T-helper 17 cell (primary cell): Measurements from ENCODE around the gene EDN3. TPM values are rescaled to one million over a fixed set of nuclear protein-coding genes. Genes with fewer than 3 reads are reported as not detected.
A peak's percentile ranks its signal among the peaks of the same experiment; 100 is the strongest.
"Not testable (repeated sequence)": the region's sequence is repeated elsewhere in the genome, so short reads cannot be mapped to it uniquely, and the experiment has no call there.

ENCODE experiments used
- ATAC-seq: fragments of 150-1000 bp; cut with Tn5 transposase; 2 replicates; pipeline ENCODE4 v1.10.0; 2021; ENCODE audit warnings: mild to moderate bottlenecking, moderate library complexity
- DNase-seq, 3 donors: peaks; one replicate each; pipeline versions ENCODE4 v3.0.0 to v3.0.0-alpha.2; 2020 to 2021
- H3K9me3 ChIP-seq: one replicate; pipeline ENCODE4 v1.7.0; 2013; ENCODE audit warnings: low read length, mild to moderate bottlenecking; ENCODE audit not compliant: control insufficient read depth, poor library complexity, severe bottlenecking
- H3K27ac Mint-ChIP-seq: one replicate; pipeline ENCODE4 v1.8.0; 2022; ENCODE audit warnings: mild to moderate bottlenecking, moderate library complexity, mixed read lengths
- H3K27me3 Mint-ChIP-seq: one replicate; pipeline ENCODE4 v1.8.0; 2022; ENCODE audit warnings: mixed read lengths
- H3K36me3 Mint-ChIP-seq: one replicate; pipeline ENCODE4 v1.8.0; 2022; ENCODE audit warnings: low read depth, mixed read lengths
- H3K4me1 Mint-ChIP-seq: one replicate; pipeline ENCODE4 v1.8.0; 2022; ENCODE audit warnings: mild to moderate bottlenecking, mixed read lengths
- H3K4me3 Mint-ChIP-seq: one replicate; pipeline ENCODE4 v1.8.0; 2022; ENCODE audit warnings: mild to moderate bottlenecking, moderate library complexity, mixed read lengths
- total RNA-seq, 4 donors: library from RNA in 2 of 4; stranded (reverse) in 2 of 4; gene quantifications; one replicate each; pipeline ENCODE4 v1.2.3 and lab custom pipeline; 2022 to 2026

EDN3 gene
- total RNA-seq, 2 donors from 2014 or later = 0.92 to 1.0 TPM

- Mint-ChIP-seq H3K27me3 (peaks cover 22% of the 10 kb centered on the region), H3K27ac (no peak overlapping the region), H3K4me3 (no peak overlapping the region), H3K4me1 (peaks cover 10% of the 10 kb centered on the region), H3K36me3 (no peaks in the 10 kb centered on the region)
- no peak for DNase-seq
- no peak for ATAC-seq
- no peaks in the 10 kb centered on the region for H3K9me3 ChIP-seq
Measured at GRCh38 chr20:59333260-59333845, 32.9 kb downstream of the EDN3 start.

GRCh38 chr20:59333951-59334350 is 33.5 kb downstream of the EDN3 start:
- no peak for ATAC-seq
- peaks cover 10% of the 10 kb centered on the region for H3K4me1 Mint-ChIP-seq
- H3K27ac Mint-ChIP-seq = no peak overlapping the region
- H3K27me3 Mint-ChIP-seq = peaks cover 22% of the 10 kb centered on the region
- no peaks in the 10 kb centered on the region for H3K36me3 Mint-ChIP-seq
- H3K9me3 ChIP-seq = no peaks in the 10 kb centered on the region
- DNase-seq = no peak
- H3K4me3 Mint-ChIP-seq = no peak overlapping the region

GRCh38 chr20:59334651-59335300 is 34.4 kb downstream of the EDN3 start:
- H3K27ac Mint-ChIP-seq = no peak overlapping the region
- peaks cover 22% of the 10 kb centered on the region for H3K27me3 Mint-ChIP-seq
- peaks cover 10% of the 10 kb centered on the region for H3K4me1 Mint-ChIP-seq
- no peaks in the 10 kb centered on the region for H3K36me3 Mint-ChIP-seq
- ATAC-seq = no peak
- no peak for DNase-seq
- H3K9me3 ChIP-seq = no peaks in the 10 kb centered on the region
- H3K4me3 Mint-ChIP-seq = no peak overlapping the region

- H3K4me3 Mint-ChIP-seq = no peak overlapping the region
- H3K27ac Mint-ChIP-seq = no peak overlapping the region
- no peak for ATAC-seq
- H3K36me3 Mint-ChIP-seq = no peaks in the 10 kb centered on the region
- DNase-seq = no peak
- peaks cover 10% of the 10 kb centered on the region for H3K4me1 Mint-ChIP-seq
- peaks cover 22% of the 10 kb centered on the region for H3K27me3 Mint-ChIP-seq
- H3K9me3 ChIP-seq = no peaks in the 10 kb centered on the region
Measured at GRCh38 chr20:59335377-59335776, 35.0 kb downstream of the EDN3 start.

GRCh38 chr20:59336540-59336939 is 36.1 kb downstream of the EDN3 start:
- no peaks in the 10 kb centered on the region for H3K36me3 Mint-ChIP-seq
- H3K27ac Mint-ChIP-seq = peak overlapping the region; percentile 16
- no peak for ATAC-seq

GRCh38 chr20:59338444-59338843 is 38.0 kb downstream of the EDN3 start:
- H3K4me3 Mint-ChIP-seq, ATAC-seq, H3K4me1 Mint-ChIP-seq, H3K36me3 Mint-ChIP-seq, H3K9me3 ChIP-seq, H3K27me3 Mint-ChIP-seq, DNase-seq, H3K27ac Mint-ChIP-seq: not testable (repeated sequence)

More at GRCh38 chr20:59336540-59336939, 36.1 kb downstream of the EDN3 start:
- Mint-ChIP-seq H3K4me1 (peaks cover 6% of the 10 kb centered on the region), H3K27me3 (peaks cover 14% of the 10 kb centered on the region), H3K4me3 (no peak overlapping the region)
- DNase-seq = no peak
- no peaks in the 10 kb centered on the region for H3K9me3 ChIP-seq

GRCh38 chr20:59340201-59340885 is 39.9 kb downstream of the EDN3 start:
- Mint-ChIP-seq H3K36me3 (no peaks in the 10 kb centered on the region), H3K4me3 (no peak overlapping the region), H3K27ac (no peak overlapping the region), H3K4me1 (peaks cover 2% of the 10 kb centered on the region), H3K27me3 (no peaks in the 10 kb centered on the region)
- H3K9me3 ChIP-seq = no peaks in the 10 kb centered on the region
- ATAC-seq = no peak
- no peak for DNase-seq

GRCh38 chr20:59341285-59342022 is 41.0 kb downstream of the EDN3 start:
- not testable (repeated sequence) for ATAC-seq, H3K9me3 ChIP-seq, H3K4me1 Mint-ChIP-seq, H3K27me3 Mint-ChIP-seq, H3K4me3 Mint-ChIP-seq, DNase-seq, H3K36me3 Mint-ChIP-seq, H3K27ac Mint-ChIP-seq

GRCh38 chr20:59342023-59342957 is 41.9 kb downstream of the EDN3 start:
- no peak overlapping the region for H3K4me3 Mint-ChIP-seq
- H3K4me1 Mint-ChIP-seq = no peaks in the 10 kb centered on the region
- no peaks in the 10 kb centered on the region for H3K36me3 Mint-ChIP-seq
- ATAC-seq (no peak), DNase-seq (no peak)
- no peak overlapping the region for H3K27ac Mint-ChIP-seq
- no peaks in the 10 kb centered on the region for H3K27me3 Mint-ChIP-seq
- H3K9me3 ChIP-seq = no peaks in the 10 kb centered on the region

- Mint-ChIP-seq H3K4me1 (no peaks in the 10 kb centered on the region), H3K27me3 (no peaks in the 10 kb centered on the region), H3K36me3 (no peaks in the 10 kb centered on the region), H3K4me3 (no peak overlapping the region), H3K27ac (no peak overlapping the region)
- H3K9me3 ChIP-seq = no peaks in the 10 kb centered on the region
- ATAC-seq (no peak), DNase-seq (no peak)
Measured at GRCh38 chr20:59346061-59346460, 45.6 kb downstream of the EDN3 start.

GRCh38 chr20:59349277-59349676 is 48.9 kb downstream of the EDN3 start:
- Mint-ChIP-seq H3K36me3 (no peaks in the 10 kb centered on the region), H3K4me1 (peaks cover 3% of the 10 kb centered on the region), H3K4me3 (no peak overlapping the region), H3K27me3 (no peaks in the 10 kb centered on the region), H3K27ac (no peak overlapping the region)
- no peaks in the 10 kb centered on the region for H3K9me3 ChIP-seq
- ATAC-seq (no peak), DNase-seq (no peak)

- Mint-ChIP-seq H3K27ac (no peak overlapping the region), H3K36me3 (no peaks in the 10 kb centered on the region), H3K27me3 (no peaks in the 10 kb centered on the region), H3K4me1 (peaks cover 3% of the 10 kb centered on the region), H3K4me3 (no peak overlapping the region)
- no peak for ATAC-seq
- DNase-seq = no peak
- H3K9me3 ChIP-seq = no peaks in the 10 kb centered on the region
Measured at GRCh38 chr20:59350330-59351156, 50.1 kb downstream of the EDN3 start.
